WTC11 (cell line): Measurements from ENCODE around the gene NOL4L. TPM values are rescaled to one million over a fixed set of nuclear protein-coding genes. Genes with fewer than 3 reads are reported as not detected.

Experiments
- ATAC-seq: fragments of 200-7000 bp; cut with Tn5 transposase; 2 replicates; pipeline ENCODE4 v1.10.0; 2021; ENCODE audit warnings: mild to moderate bottlenecking, moderate library complexity
- CTCF ChIA-PET: fragments of 300-600 bp; sonication (Branson Sonifier 250); formaldehyde crosslinking; loops from one replicate; lab custom pipeline; 2021; ENCODE audit warnings: antibody characterized with exemption; lab: Charles Lee
- POLR2A ChIA-PET: fragments of 350-600 bp; sonication (Branson Sonifier 250); formaldehyde crosslinking; loops from one replicate; lab custom pipeline; 2021; ENCODE audit warnings: antibody characterized with exemption; lab: Charles Lee
- DNase-seq: peaks from one replicate; pipeline ENCODE4 v3.0.0; 2021; ENCODE audit warnings: low spot score
- H3K27ac Mint-ChIP-seq: 2 replicates; pipeline ENCODE4 v1.8.0; 2021; ENCODE audit warnings: mixed read lengths
- H3K27me3 Mint-ChIP-seq: 2 replicates; pipeline ENCODE4 v1.8.0; 2021; ENCODE audit warnings: low read depth, mild to moderate bottlenecking, moderate library complexity, mixed read lengths
- H3K36me3 Mint-ChIP-seq: 2 replicates; pipeline ENCODE4 v1.8.0; 2021; ENCODE audit warnings: mixed read lengths
- H3K4me1 Mint-ChIP-seq: 2 replicates; pipeline ENCODE4 v1.8.0; 2022; ENCODE audit warnings: mixed read lengths
- H3K4me3 Mint-ChIP-seq: 2 replicates; pipeline ENCODE4 v1.8.0; 2021; ENCODE audit warnings: mild to moderate bottlenecking, moderate library complexity, mixed read lengths
- H3K9me3 Mint-ChIP-seq: 2 replicates; pipeline ENCODE4 v1.8.0; 2021; ENCODE audit warnings: mixed read lengths
- ELF4 ChIP-seq: sonication (generic); formaldehyde crosslinking; IDR thresholded peaks from 2 replicates; pipeline ENCODE4 v1.8.1; 2022; ENCODE audit warnings: low read depth, mild to moderate bottlenecking, moderate library complexity, missing genetic modification reagents
- EMX1 ChIP-seq: fragments of 250-450 bp; sonication (Bioruptor Pico); IDR thresholded peaks from 2 replicates; pipeline ENCODE4 v1.8.0; 2021; ENCODE audit warnings: mild to moderate bottlenecking
- ERG ChIP-seq: fragments of 250-450 bp; sonication (Bioruptor Pico); IDR thresholded peaks from 2 replicates; pipeline ENCODE4 v1.8.0; 2021; ENCODE audit warnings: mild to moderate bottlenecking
- FOXK1 ChIP-seq: sonication (generic); formaldehyde crosslinking; IDR thresholded peaks from 2 replicates; pipeline ENCODE4 v1.8.0; 2022; ENCODE audit warnings: mild to moderate bottlenecking, moderate library complexity, missing genetic modification reagents
- GTF2I ChIP-seq: fragments of 250-450 bp; sonication (Bioruptor Pico); conservative IDR thresholded peaks from 2 replicates; pipeline ENCODE4 v1.4.0; 2021; ENCODE audit warnings: mild to moderate bottlenecking
- HMGXB4 ChIP-seq: sonication (generic); formaldehyde crosslinking; IDR thresholded peaks from 2 replicates; pipeline ENCODE4 v1.8.1; 2023; ENCODE audit warnings: mild to moderate bottlenecking, moderate library complexity, missing genetic modification reagents
- IRF2 ChIP-seq: sonication (generic); formaldehyde crosslinking; IDR thresholded peaks from 2 replicates; pipeline ENCODE4 v1.8.0; 2022; ENCODE audit warnings: low read depth, missing genetic modification reagents, borderline replicate concordance
- NFYB ChIP-seq: sonication (generic); formaldehyde crosslinking; conservative IDR thresholded peaks from 2 replicates; pipeline ENCODE4 v1.8.0; 2022; ENCODE audit warnings: low read depth, missing genetic modification reagents
- NR1H2 ChIP-seq: sonication (generic); formaldehyde crosslinking; IDR thresholded peaks from 2 replicates; pipeline ENCODE4 v1.9.0; 2021; ENCODE audit warnings: mild to moderate bottlenecking, moderate library complexity, missing genetic modification reagents
- PREB ChIP-seq: sonication (generic); formaldehyde crosslinking; IDR thresholded peaks from 2 replicates; pipeline ENCODE4 v1.8.1; 2022; ENCODE audit warnings: mild to moderate bottlenecking, missing genetic modification reagents, moderate library complexity, borderline replicate concordance
- TEAD1 ChIP-seq: sonication (generic); formaldehyde crosslinking; IDR thresholded peaks from 2 replicates; pipeline ENCODE4 v1.8.0; 2022; ENCODE audit warnings: mild to moderate bottlenecking, missing genetic modification reagents
- TEAD4 ChIP-seq: sonication (generic); formaldehyde crosslinking; IDR thresholded peaks from 2 replicates; pipeline ENCODE4 v1.8.0; 2022; ENCODE audit warnings: mild to moderate bottlenecking, missing genetic modification reagents
- USF2 ChIP-seq: sonication (generic); formaldehyde crosslinking; IDR thresholded peaks from 2 replicates; pipeline ENCODE4 v1.8.1; 2023; ENCODE audit warnings: mild to moderate bottlenecking, missing genetic modification reagents, moderate library complexity
- ZBTB21 ChIP-seq: sonication (generic); formaldehyde crosslinking; IDR thresholded peaks from 2 replicates; pipeline ENCODE4 v1.8.1; 2023; ENCODE audit warnings: mild to moderate bottlenecking, missing genetic modification reagents, borderline replicate concordance
- ZNF317 ChIP-seq: sonication (generic); formaldehyde crosslinking; IDR thresholded peaks from 2 replicates; pipeline ENCODE4 v1.8.1; 2023; ENCODE audit warnings: low read depth, mild to moderate bottlenecking, moderate library complexity, missing genetic modification reagents, borderline replicate concordance
- ZNF423 ChIP-seq: fragments of 250-450 bp; sonication (Bioruptor Pico); IDR thresholded peaks from 2 replicates; pipeline ENCODE4 v2.1.2; 2022; ENCODE audit warnings: mild to moderate bottlenecking, moderate library complexity
- total RNA-seq: library from RNA; stranded (reverse); gene quantifications from 3 replicates; pipeline ENCODE4 v1.2.3, GENCODE V29; 2021
- TF ChIP-seq, protein P1 (sequence below): fragments of 250-450 bp; sonication (Bioruptor Pico); IDR thresholded peaks from 2 replicates; pipeline ENCODE4 v1.9.0; 2021; ENCODE audit warnings: mild to moderate bottlenecking
- TF ChIP-seq, protein P2 (sequence below): sonication (generic); formaldehyde crosslinking; IDR thresholded peaks from 2 replicates; pipeline ENCODE4 v1.8.0; 2023; ENCODE audit warnings: mild to moderate bottlenecking, missing genetic modification reagents
- TF ChIP-seq, protein P3 (sequence below): sonication (generic); formaldehyde crosslinking; IDR thresholded peaks from 2 replicates; pipeline ENCODE4 v1.8.0; 2022; ENCODE audit warnings: mild to moderate bottlenecking, missing genetic modification reagents
- TF ChIP-seq, protein P4 (sequence below): fragments of 250-450 bp; sonication (Bioruptor Pico); IDR thresholded peaks from 2 replicates; pipeline ENCODE4 v2.1.2; 2022; ENCODE audit warnings: mild to moderate bottlenecking, moderate library complexity
- TF ChIP-seq, protein P5 (sequence below): sonication (generic); formaldehyde crosslinking; IDR thresholded peaks from 2 replicates; pipeline ENCODE4 v1.8.0; 2023; ENCODE audit warnings: missing genetic modification reagents

NOL4L gene
- total RNA-seq, 1 experiment from 2014 or later = 29.0 TPM

DNA sequence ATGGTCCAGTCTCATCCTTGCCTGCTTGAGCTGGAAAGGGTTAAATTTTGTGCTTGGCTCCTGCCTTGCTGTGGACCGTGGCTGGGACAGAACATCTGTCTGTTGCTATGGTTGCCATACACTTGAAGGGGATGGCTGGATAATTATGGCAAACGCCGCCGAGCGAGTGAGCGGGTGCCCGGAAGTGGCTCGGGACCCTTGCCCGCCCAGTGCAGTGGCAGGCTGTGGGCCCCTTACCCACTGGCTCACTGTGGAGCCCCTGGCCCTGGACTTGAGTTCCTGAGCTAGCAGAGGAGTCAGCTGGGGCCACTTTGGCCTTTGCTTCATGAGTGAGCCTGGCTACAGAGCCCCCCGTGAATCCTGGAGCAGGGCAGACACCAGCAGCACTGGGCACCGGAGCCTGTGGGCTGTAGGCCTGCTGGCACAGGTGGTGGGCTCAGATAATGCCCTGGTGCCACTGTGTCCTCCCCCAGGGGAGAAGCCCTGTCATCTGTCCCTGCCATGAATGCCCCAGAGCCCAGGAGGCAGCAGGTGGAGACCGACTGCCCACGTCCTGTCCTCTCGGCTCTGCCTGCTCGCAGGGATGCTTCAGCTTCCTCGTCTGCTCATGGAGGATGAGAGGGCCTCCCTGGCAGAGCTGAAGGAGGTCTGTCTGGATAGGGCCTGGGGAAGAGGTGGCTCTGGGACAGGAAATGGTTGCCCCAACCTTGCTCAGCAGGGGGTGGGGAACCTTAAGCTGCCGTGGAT is 25.5 kb upstream of the NOL4L start:
- Mint-ChIP-seq H3K4me3 (no peak overlapping the region), H3K36me3 (no peaks in the 10 kb centered on the region), H3K4me1 (peaks cover 10% of the 10 kb centered on the region), H3K9me3 (peaks cover 9% of the 10 kb centered on the region; the same call in 1 of the 2 replicates), H3K27me3 (no peaks in the 10 kb centered on the region), H3K27ac (no peak overlapping the region)
- ATAC-seq (no peak), DNase-seq (no peak)
- CTCF ChIA-PET = interaction anchor here (1.5 kb wide), 1 partner anchor 42 kb away, joined by 5 read pairs; no protein-coding TSS in a partner anchor
- POLR2A ChIA-PET = no interaction called here
- TF ChIP-seq, protein P1, sequence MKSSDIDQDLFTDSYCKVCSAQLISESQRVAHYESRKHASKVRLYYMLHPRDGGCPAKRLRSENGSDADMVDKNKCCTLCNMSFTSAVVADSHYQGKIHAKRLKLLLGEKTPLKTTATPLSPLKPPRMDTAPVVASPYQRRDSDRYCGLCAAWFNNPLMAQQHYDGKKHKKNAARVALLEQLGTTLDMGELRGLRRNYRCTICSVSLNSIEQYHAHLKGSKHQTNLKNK (CRISPR knock-in tag) = no peak
- no peak for TF ChIP-seq ZNF317
- TF ChIP-seq, protein P2, sequence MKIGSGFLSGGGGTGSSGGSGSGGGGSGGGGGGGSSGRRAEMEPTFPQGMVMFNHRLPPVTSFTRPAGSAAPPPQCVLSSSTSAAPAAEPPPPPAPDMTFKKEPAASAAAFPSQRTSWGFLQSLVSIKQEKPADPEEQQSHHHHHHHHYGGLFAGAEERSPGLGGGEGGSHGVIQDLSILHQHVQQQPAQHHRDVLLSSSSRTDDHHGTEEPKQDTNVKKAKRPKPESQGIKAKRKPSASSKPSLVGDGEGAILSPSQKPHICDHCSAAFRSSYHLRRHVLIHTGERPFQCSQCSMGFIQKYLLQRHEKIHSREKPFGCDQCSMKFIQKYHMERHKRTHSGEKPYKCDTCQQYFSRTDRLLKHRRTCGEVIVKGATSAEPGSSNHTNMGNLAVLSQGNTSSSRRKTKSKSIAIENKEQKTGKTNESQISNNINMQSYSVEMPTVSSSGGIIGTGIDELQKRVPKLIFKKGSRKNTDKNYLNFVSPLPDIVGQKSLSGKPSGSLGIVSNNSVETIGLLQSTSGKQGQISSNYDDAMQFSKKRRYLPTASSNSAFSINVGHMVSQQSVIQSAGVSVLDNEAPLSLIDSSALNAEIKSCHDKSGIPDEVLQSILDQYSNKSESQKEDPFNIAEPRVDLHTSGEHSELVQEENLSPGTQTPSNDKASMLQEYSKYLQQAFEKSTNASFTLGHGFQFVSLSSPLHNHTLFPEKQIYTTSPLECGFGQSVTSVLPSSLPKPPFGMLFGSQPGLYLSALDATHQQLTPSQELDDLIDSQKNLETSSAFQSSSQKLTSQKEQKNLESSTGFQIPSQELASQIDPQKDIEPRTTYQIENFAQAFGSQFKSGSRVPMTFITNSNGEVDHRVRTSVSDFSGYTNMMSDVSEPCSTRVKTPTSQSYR (CRISPR knock-in tag) = no peak
- TF ChIP-seq EMX1 (CRISPR knock-in tag) = no peak
- TF ChIP-seq, all 79 proteins: peak for 0

DNA sequence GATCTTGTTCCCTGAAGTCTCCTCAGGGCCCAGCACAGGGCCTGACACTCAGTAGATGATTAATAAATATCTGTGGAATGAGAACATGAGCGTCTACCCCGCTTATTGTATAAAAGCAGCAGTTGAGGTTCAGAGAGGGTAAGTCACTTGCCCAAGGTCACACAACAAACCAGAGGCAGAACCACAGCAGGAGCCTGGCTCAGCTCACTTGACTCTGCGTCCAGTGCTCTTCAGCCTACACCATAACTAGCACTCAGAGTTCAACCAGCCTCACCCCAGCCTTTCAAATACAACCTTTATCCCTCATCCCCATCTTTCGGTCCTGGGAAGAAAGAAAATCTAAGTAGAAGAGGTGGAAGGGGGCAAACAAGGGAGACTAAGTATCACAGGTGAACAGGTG is 24.9 kb upstream of the NOL4L start:
- Mint-ChIP-seq H3K36me3 (no peaks in the 10 kb centered on the region), H3K4me1 (peaks cover 13% of the 10 kb centered on the region), H3K9me3 (peaks cover 9% of the 10 kb centered on the region; the same call in 1 of the 2 replicates), H3K4me3 (no peak overlapping the region), H3K27me3 (no peaks in the 10 kb centered on the region), H3K27ac (no peak overlapping the region)
- POLR2A ChIA-PET = no interaction called here
- no peak for ATAC-seq
- no peak for DNase-seq
- CTCF ChIA-PET = no interaction called here
- TF ChIP-seq TEAD1 = no peak
- TF ChIP-seq HMGXB4 (CRISPR knock-in tag) = no peak
- TF ChIP-seq, protein P3, sequence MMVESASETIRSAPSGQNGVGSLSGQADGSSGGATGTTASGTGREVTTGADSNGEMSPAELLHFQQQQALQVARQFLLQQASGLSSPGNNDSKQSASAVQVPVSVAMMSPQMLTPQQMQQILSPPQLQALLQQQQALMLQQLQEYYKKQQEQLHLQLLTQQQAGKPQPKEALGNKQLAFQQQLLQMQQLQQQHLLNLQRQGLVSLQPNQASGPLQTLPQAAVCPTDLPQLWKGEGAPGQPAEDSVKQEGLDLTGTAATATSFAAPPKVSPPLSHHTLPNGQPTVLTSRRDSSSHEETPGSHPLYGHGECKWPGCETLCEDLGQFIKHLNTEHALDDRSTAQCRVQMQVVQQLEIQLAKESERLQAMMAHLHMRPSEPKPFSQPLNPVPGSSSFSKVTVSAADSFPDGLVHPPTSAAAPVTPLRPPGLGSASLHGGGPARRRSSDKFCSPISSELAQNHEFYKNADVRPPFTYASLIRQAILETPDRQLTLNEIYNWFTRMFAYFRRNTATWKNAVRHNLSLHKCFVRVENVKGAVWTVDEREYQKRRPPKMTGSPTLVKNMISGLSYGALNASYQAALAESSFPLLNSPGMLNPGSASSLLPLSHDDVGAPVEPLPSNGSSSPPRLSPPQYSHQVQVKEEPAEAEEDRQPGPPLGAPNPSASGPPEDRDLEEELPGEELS (CRISPR knock-in tag) = no peak
- no peak for TF ChIP-seq ZNF317
- no peak for TF ChIP-seq ELF4 (CRISPR knock-in tag)
- TF ChIP-seq ZNF423 = no peak
- TF ChIP-seq, protein P4, sequence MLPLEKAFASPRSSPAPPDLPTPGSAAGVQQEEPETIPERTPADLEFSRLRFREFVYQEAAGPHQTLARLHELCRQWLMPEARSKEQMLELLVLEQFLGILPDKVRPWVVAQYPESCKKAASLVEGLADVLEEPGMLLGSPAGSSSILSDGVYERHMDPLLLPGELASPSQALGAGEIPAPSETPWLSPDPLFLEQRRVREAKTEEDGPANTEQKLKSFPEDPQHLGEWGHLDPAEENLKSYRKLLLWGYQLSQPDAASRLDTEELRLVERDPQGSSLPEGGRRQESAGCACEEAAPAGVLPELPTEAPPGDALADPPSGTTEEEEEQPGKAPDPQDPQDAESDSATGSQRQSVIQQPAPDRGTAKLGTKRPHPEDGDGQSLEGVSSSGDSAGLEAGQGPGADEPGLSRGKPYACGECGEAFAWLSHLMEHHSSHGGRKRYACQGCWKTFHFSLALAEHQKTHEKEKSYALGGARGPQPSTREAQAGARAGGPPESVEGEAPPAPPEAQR = no peak
- TF ChIP-seq, protein P5, sequence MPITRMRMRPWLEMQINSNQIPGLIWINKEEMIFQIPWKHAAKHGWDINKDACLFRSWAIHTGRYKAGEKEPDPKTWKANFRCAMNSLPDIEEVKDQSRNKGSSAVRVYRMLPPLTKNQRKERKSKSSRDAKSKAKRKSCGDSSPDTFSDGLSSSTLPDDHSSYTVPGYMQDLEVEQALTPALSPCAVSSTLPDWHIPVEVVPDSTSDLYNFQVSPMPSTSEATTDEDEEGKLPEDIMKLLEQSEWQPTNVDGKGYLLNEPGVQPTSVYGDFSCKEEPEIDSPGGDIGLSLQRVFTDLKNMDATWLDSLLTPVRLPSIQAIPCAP (CRISPR knock-in tag) = no peak
- no peak for TF ChIP-seq GTF2I
- no peak for TF ChIP-seq USF2
- TF ChIP-seq ERG = no peak
- no peak for TF ChIP-seq ZBTB21 (CRISPR knock-in tag)
- no peak for TF ChIP-seq NFYB (CRISPR knock-in tag)
- TF ChIP-seq IRF2 (CRISPR knock-in tag) = no peak
- TF ChIP-seq TEAD4 = no peak
- no peak for TF ChIP-seq PREB (CRISPR knock-in tag)
- TF ChIP-seq FOXK1 (CRISPR knock-in tag) = no peak
- TF ChIP-seq NR1H2 = no peak
